Neuronal stem cell (in vitro differentiated cells): ENCODE data around the gene PTPRZ1.

Source experiments
- DNase-seq: peaks from one replicate; pipeline ENCODE4 v3.0.0-alpha.2; 2013; ENCODE audit warnings: low spot score
- H2AFZ ChIP-seq: one replicate; pipeline ENCODE4 v1.6.1; 2013; ENCODE audit warnings: mild to moderate bottlenecking, low read length, inconsistent platforms
- H2AK5ac ChIP-seq: 2 replicates; pipeline ENCODE4 v1.6.1; 2013; ENCODE audit warnings: low read depth, mild to moderate bottlenecking, inconsistent platforms, low read length, moderate library complexity, mixed read lengths
- H2BK120ac ChIP-seq: 2 replicates; pipeline ENCODE4 v1.6.1; 2013; ENCODE audit warnings: low read depth, mild to moderate bottlenecking, inconsistent platforms, low read length, moderate library complexity, mixed read lengths
- H2BK12ac ChIP-seq: one replicate; pipeline ENCODE4 v1.6.1; 2013; ENCODE audit warnings: low read length, inconsistent platforms
- H2BK15ac ChIP-seq: 2 replicates; pipeline ENCODE4 v1.6.1; 2013; ENCODE audit warnings: mild to moderate bottlenecking, low read length, inconsistent platforms, mixed read lengths
- H2BK5ac ChIP-seq: one replicate; pipeline ENCODE4 v1.6.1; 2013; ENCODE audit warnings: inconsistent platforms, mild to moderate bottlenecking, low read length, moderate library complexity
- H3K14ac ChIP-seq: one replicate; pipeline ENCODE4 v1.6.1; 2013; ENCODE audit warnings: low read length, inconsistent platforms
- H3K18ac ChIP-seq: 2 replicates; pipeline ENCODE4 v1.6.1; 2013; ENCODE audit warnings: low read length, inconsistent platforms
- H3K23ac ChIP-seq: 2 replicates; pipeline ENCODE4 v1.6.1; 2013; ENCODE audit warnings: low read depth, mild to moderate bottlenecking, mixed read lengths, low read length, inconsistent platforms; ENCODE audit not compliant: poor library complexity
- H3K27ac ChIP-seq: replicated peaks from 3 replicates; pipeline ENCODE4 v1.5.1; 2013; ENCODE audit warnings: low read length, inconsistent platforms
- H3K27me3 ChIP-seq, 3 experiments: 2 replicates each; pipeline ENCODE4 v1.6.1; 2013; ENCODE audit warnings: low read length in 3 of 3, mild to moderate bottlenecking in 2 of 3, inconsistent platforms in 1 of 3, low read depth in 1 of 3, mixed read lengths in 1 of 3, moderate library complexity in 1 of 3; ENCODE audit not compliant: control insufficient read depth in 3 of 3, insufficient read depth in 3 of 3
- H3K36me3 ChIP-seq, 2 donors: replicated peaks in 1 of 2; 2 replicates each; pipeline ENCODE4 v1.6.1; 2013; ENCODE audit warnings: low read length in 2 of 2; ENCODE audit not compliant: control insufficient read depth in 2 of 2, insufficient read depth in 2 of 2
- H3K4ac ChIP-seq: 2 replicates; pipeline ENCODE4 v1.6.1; 2013; ENCODE audit warnings: inconsistent platforms, mild to moderate bottlenecking, low read length, moderate library complexity
- H3K4me1 ChIP-seq, 2 donors: 1 replicate in 1 of 2; 2 replicates in 1 of 2; pipeline ENCODE4 v1.6.1; 2013; ENCODE audit warnings: low read length in 2 of 2, low read depth in 1 of 2; ENCODE audit not compliant: control insufficient read depth in 2 of 2, insufficient read depth in 1 of 2
- H3K4me2 ChIP-seq: one replicate; pipeline ENCODE4 v1.6.1; 2013; ENCODE audit warnings: mild to moderate bottlenecking, low read length, inconsistent platforms; ENCODE audit not compliant: insufficient read depth, poor library complexity, severe bottlenecking
- H3K4me3 ChIP-seq, 2 donors: 2 replicates each; pipeline ENCODE4 v1.5.1; 2013; ENCODE audit warnings: low read length in 2 of 2, mild to moderate bottlenecking in 2 of 2, inconsistent platforms in 1 of 2, moderate library complexity in 1 of 2
- H3K79me1 ChIP-seq: one replicate; pipeline ENCODE4 v1.6.1; 2013; ENCODE audit warnings: low read depth, mild to moderate bottlenecking, inconsistent platforms, low read length, moderate library complexity
- H3K9ac ChIP-seq: one replicate; pipeline ENCODE4 v1.6.1; 2013; ENCODE audit warnings: mild to moderate bottlenecking, low read depth, low read length, inconsistent platforms; ENCODE audit not compliant: poor library complexity
- H3K9me3 ChIP-seq, 2 donors: replicated peaks in 1 of 2; 2 replicates each; pipeline versions ENCODE3 to v1.6.1; 2013; ENCODE audit warnings: low read length in 2 of 2, mild to moderate bottlenecking in 2 of 2, inconsistent platforms in 1 of 2, low read depth in 1 of 2, mixed read lengths in 1 of 2, moderate library complexity in 1 of 2; ENCODE audit not compliant: control insufficient read depth in 2 of 2, insufficient read depth in 1 of 2
- H4K8ac ChIP-seq: one replicate; pipeline ENCODE4 v1.6.1; 2013; ENCODE audit warnings: low read depth, mild to moderate bottlenecking, inconsistent platforms, low read length, moderate library complexity
- H4K91ac ChIP-seq: one replicate; pipeline ENCODE4 v1.6.1; 2013; ENCODE audit warnings: low read length, low read depth, mild to moderate bottlenecking, inconsistent platforms; ENCODE audit not compliant: poor library complexity
- WGBS, 2 donors: extraction: QIAGEN DNeasy Blood & Tissue Kit; methylation state at CpG; one replicate each; pipeline ENCODE4 v1.1.7; 2013; ENCODE audit warnings: missing lambda C conversion rate in 2 of 2, mixed read lengths in 1 of 2; ENCODE audit not compliant: insufficient read length in 2 of 2, insufficient replicate concordance in 1 of 2; ENCODE audit errors: extremely low coverage in 2 of 2; 5-methylcytosine and 5-hydroxymethylcytosine counted together

The PTPRZ1 gene

DNA sequence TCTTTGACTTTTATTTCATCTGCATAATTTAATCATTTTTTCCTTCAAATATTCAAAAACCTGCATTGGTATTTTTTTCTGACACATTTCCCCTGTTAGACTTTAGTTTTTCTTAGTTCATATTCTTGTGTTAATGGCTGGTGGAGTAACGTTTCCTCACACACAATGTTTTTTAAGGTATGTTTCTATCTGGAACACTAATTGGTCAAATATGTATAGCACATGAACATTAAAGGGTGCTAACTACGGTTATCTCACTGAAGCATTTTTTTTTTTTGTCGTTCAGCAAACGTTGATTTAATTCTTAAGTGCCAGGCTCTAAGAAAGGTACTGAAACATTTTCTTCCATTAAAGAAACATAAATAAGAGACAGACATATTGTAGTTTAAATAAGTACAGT, 87.7 kb downstream of the PTPRZ1 start:
- H2BK15ac ChIP-seq, result no peak overlapping the region
- H2BK5ac ChIP-seq, result no peak overlapping the region
- no peak overlapping the region for H2AK5ac ChIP-seq
- H3K27ac ChIP-seq, result no peak overlapping the region
- H4K91ac ChIP-seq, result no peak overlapping the region
- H3K79me1 ChIP-seq, result no peaks in the 10 kb centered on the region
- no peak overlapping the region for H3K4me2 ChIP-seq
- H3K36me3 ChIP-seq, result peaks cover 0 to 82% of the 10 kb centered on the region in 2 donors
- H3K4ac ChIP-seq, result no peak overlapping the region
- no peaks in the 10 kb centered on the region for H3K27me3 ChIP-seq
- no peak overlapping the region for H3K23ac ChIP-seq
- WGBS, 2 donors, result no CpG with 5 or more reads among the region's 4 CpGs
- H3K14ac ChIP-seq, result no peak overlapping the region
- H2BK12ac ChIP-seq, result no peak overlapping the region
- H3K4me3 ChIP-seq, result no peak overlapping the region
- no peak overlapping the region for H2BK120ac ChIP-seq
- no peak overlapping the region for H3K9ac ChIP-seq
- H2AFZ ChIP-seq, result no peak overlapping the region
- H3K4me1 ChIP-seq, result peaks cover 0 to 4% of the 10 kb centered on the region in 2 donors
- no peak overlapping the region for H3K18ac ChIP-seq
- DNase-seq, result no peak
- no peak overlapping the region for H4K8ac ChIP-seq
- H3K9me3 ChIP-seq, result peaks cover 0 to 5% of the 10 kb centered on the region in 2 donors

- no peak for DNase-seq
- H3K27ac ChIP-seq, result no peak overlapping the region
- H2BK15ac ChIP-seq, result no peak overlapping the region
- H2AFZ ChIP-seq, result no peak overlapping the region
- no peak overlapping the region for H3K14ac ChIP-seq
- H3K36me3 ChIP-seq, result peaks cover 0 to 77% of the 10 kb centered on the region in 2 donors
- peaks cover 0 to 4% of the 10 kb centered on the region in 2 donors for H3K4me1 ChIP-seq
- H2AK5ac ChIP-seq, result no peak overlapping the region
- H3K79me1 ChIP-seq, result no peaks in the 10 kb centered on the region
- H2BK120ac ChIP-seq, result no peak overlapping the region
- peaks cover 0 to 5% of the 10 kb centered on the region in 2 donors for H3K9me3 ChIP-seq
- H4K91ac ChIP-seq, result no peak overlapping the region
- H4K8ac ChIP-seq, result no peak overlapping the region
- H3K4ac ChIP-seq, result no peak overlapping the region
- no peak overlapping the region for H2BK12ac ChIP-seq
- no peak overlapping the region for H3K9ac ChIP-seq
- no peak overlapping the region for H3K4me3 ChIP-seq
- H3K27me3 ChIP-seq, result no peaks in the 10 kb centered on the region
- no CpG with 5 or more reads among the region's 5 CpGs for whole genome bisulfite sequencing, 2 donors
- H2BK5ac ChIP-seq, result no peak overlapping the region
- no peak overlapping the region for H3K4me2 ChIP-seq
- H3K18ac ChIP-seq, result no peak overlapping the region
- no peak overlapping the region for H3K23ac ChIP-seq
Observed at GRCh38 chr7:121961089-121961867, 88.3 kb downstream of the PTPRZ1 start.

DNA sequence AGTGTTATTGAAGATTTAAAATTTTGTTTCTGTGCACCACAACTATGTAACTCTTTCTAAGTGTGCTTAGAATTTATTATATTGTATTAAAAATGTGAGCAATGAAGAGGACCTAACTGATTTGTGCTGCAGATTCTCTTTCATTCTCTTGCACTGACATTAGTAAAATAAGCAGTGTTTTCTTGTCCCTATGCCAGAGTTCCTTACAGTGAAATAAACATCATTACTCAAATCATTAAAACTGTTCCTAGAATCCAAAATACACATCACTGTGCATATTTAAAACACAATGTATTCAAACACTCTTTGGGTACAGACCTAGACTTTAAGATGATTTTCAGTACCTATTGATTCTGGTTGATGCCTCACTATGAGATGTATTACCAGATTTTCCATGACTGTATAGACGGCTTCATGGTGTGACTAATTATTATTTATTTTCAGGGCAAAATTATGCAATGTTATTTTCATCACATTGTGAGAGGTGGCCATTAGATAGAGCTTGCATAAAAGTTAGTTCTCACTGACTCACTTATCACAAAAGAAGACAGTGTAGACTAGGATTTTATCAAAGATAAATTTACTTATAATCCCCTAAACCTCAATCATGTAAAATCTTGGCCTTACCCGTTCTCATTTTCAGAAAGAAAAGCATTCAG, 93.4 kb downstream of the PTPRZ1 start:
- Histone ChIP-seq H3K18ac (no peak overlapping the region), H3K4me2 (no peak overlapping the region), H3K23ac (no peak overlapping the region), H2BK120ac (no peak overlapping the region), H2BK15ac (no peak overlapping the region), H3K27me3 (no peaks in the 10 kb centered on the region), H3K14ac (no peak overlapping the region), H3K9me3 (peaks cover 0 to 15% of the 10 kb centered on the region in 2 donors), H3K9ac (no peak overlapping the region), H2BK12ac (no peak overlapping the region), H4K8ac (no peak overlapping the region), H3K27ac (no peak overlapping the region), H4K91ac (no peak overlapping the region), H3K79me1 (peaks cover 2% of the 10 kb centered on the region), H3K4ac (no peak overlapping the region), H2AFZ (no peak overlapping the region), H2BK5ac (no peak overlapping the region), H3K36me3 (peaks cover 0 to 63% of the 10 kb centered on the region in 2 donors), H3K4me3 (no peak overlapping the region), H3K4me1 (peaks cover 0 to 1% of the 10 kb centered on the region in 2 donors), H2AK5ac (no peak overlapping the region)
- no CpG with 5 or more reads among the region's 2 CpGs for WGBS, 2 donors
- DNase-seq, result no peak

DNA sequence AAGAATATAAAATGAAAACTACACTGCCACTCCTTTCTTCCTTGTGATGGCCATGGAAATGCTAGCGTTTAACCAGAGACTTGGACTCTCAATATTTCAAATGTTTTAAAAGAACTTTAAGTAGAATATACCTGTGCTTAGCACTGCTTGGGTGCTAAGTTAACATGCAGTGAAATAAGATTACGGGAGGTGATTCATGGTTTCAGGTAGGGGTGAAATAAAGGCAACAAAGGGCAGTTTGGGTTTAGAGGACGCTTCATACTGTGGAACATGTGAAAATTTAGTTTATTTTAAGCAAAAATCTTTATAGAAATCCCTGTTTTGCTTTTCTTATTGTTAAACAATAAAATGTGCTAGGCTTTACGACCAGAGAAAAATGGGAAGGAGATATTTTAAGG, 94.0 kb downstream of the PTPRZ1 start:
- H3K14ac ChIP-seq, result no peak overlapping the region
- no peak overlapping the region for H3K4me3 ChIP-seq
- H3K23ac ChIP-seq, result no peak overlapping the region
- H2BK15ac ChIP-seq, result no peak overlapping the region
- peaks cover 0 to 1% of the 10 kb centered on the region in 2 donors for H3K4me1 ChIP-seq
- no peak overlapping the region for H2BK12ac ChIP-seq
- no peak overlapping the region for H2AFZ ChIP-seq
- no peak overlapping the region for H3K9ac ChIP-seq
- peaks cover 0 to 63% of the 10 kb centered on the region in 2 donors for H3K36me3 ChIP-seq
- H3K4me2 ChIP-seq, result no peak overlapping the region
- no peak overlapping the region for H2BK120ac ChIP-seq
- H3K27me3 ChIP-seq, result no peaks in the 10 kb centered on the region
- H3K9me3 ChIP-seq, result peaks cover 0 to 15% of the 10 kb centered on the region in 2 donors
- peaks cover 2% of the 10 kb centered on the region for H3K79me1 ChIP-seq
- H2AK5ac ChIP-seq, result no peak overlapping the region
- H4K91ac ChIP-seq, result no peak overlapping the region
- H3K18ac ChIP-seq, result no peak overlapping the region
- no peak overlapping the region for H2BK5ac ChIP-seq
- DNase-seq, result no peak
- H4K8ac ChIP-seq, result no peak overlapping the region
- no peak overlapping the region for H3K27ac ChIP-seq
- no CpG with 5 or more reads among the region's 4 CpGs for WGBS, 2 donors
- H3K4ac ChIP-seq, result no peak overlapping the region
